ENCODE results near the gene ACOT9. TPM values are rescaled to one million over a fixed set of nuclear protein-coding genes. Genes with fewer than 3 reads are reported as not detected.
A peak's percentile ranks its signal among the peaks of the same experiment; 100 is the strongest.

Gene ACOT9
- total and polyA plus RNA-seq, 2 experiments from 2014 or later: 35.9 to 38.5 TPM

DNA sequence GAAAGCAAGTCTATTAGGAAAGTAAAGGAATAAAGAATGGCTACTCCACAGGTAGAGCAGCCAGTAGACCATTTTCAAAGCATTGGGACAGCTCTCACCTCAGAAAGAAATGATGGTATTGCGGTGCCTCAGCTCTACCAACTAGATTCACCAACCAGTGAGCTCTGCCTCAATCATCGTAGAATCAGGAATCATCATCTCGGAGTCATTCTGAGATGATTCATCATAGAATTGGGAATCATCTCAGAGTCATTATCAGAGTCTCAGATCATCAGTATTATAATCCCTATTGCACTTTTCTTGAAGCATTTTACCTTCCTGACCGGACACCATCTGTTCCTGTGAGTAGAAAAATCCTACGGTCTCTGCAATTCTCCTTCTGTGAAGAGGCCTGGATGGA is 22.4 kb upstream of the ACOT9 start:
- H3K4me3 ChIP-seq: no peak overlapping the region
- H3K4me1 ChIP-seq (ENCODE audit: insufficient read depth): no peaks in the 10 kb centered on the region
- H4K20me1 ChIP-seq (ENCODE audit: insufficient read depth, poor library complexity, severe bottlenecking): no peaks in the 10 kb centered on the region
- H3K4me2 ChIP-seq: no peak overlapping the region
- no peak overlapping the region for H3K27ac ChIP-seq
- H3K79me2 ChIP-seq: no peaks in the 10 kb centered on the region
- no peaks in the 10 kb centered on the region for H3K9me2 ChIP-seq (replicated peaks; ENCODE audit: insufficient read depth)
- no peak for DNase-seq (ENCODE audit: low spot score)
- H3K27me3 ChIP-seq: no peaks in the 10 kb centered on the region
- no peaks in the 10 kb centered on the region for H3K36me3 ChIP-seq (replicated peaks; ENCODE audit: insufficient read depth, low read depth)
- TF ChIP-seq EZH2 (IDR thresholded peaks at IDR 0.05; ENCODE audit: borderline replicate concordance): no peak
- TF ChIP-seq EZH2phosphoT487 (IDR thresholded peaks at IDR 0.05; ENCODE audit: low read depth, severe bottlenecking, unreplicated experiment): no peak
- TF ChIP-seq, protein P1, sequence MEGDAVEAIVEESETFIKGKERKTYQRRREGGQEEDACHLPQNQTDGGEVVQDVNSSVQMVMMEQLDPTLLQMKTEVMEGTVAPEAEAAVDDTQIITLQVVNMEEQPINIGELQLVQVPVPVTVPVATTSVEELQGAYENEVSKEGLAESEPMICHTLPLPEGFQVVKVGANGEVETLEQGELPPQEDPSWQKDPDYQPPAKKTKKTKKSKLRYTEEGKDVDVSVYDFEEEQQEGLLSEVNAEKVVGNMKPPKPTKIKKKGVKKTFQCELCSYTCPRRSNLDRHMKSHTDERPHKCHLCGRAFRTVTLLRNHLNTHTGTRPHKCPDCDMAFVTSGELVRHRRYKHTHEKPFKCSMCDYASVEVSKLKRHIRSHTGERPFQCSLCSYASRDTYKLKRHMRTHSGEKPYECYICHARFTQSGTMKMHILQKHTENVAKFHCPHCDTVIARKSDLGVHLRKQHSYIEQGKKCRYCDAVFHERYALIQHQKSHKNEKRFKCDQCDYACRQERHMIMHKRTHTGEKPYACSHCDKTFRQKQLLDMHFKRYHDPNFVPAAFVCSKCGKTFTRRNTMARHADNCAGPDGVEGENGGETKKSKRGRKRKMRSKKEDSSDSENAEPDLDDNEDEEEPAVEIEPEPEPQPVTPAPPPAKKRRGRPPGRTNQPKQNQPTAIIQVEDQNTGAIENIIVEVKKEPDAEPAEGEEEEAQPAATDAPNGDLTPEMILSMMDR (IDR thresholded peaks at IDR 0.05; ENCODE audit: poor library complexity): no peak
- H3K9me3 ChIP-seq (ENCODE audit: low read depth): no peaks in the 10 kb centered on the region
- 72% methylated on average over 5 of the region's 5 CpGs for WGBS (ENCODE audit: low lambda C conversion rate, missing lambda C conversion rate)
- H2AFZ ChIP-seq: no peak overlapping the region

DNA sequence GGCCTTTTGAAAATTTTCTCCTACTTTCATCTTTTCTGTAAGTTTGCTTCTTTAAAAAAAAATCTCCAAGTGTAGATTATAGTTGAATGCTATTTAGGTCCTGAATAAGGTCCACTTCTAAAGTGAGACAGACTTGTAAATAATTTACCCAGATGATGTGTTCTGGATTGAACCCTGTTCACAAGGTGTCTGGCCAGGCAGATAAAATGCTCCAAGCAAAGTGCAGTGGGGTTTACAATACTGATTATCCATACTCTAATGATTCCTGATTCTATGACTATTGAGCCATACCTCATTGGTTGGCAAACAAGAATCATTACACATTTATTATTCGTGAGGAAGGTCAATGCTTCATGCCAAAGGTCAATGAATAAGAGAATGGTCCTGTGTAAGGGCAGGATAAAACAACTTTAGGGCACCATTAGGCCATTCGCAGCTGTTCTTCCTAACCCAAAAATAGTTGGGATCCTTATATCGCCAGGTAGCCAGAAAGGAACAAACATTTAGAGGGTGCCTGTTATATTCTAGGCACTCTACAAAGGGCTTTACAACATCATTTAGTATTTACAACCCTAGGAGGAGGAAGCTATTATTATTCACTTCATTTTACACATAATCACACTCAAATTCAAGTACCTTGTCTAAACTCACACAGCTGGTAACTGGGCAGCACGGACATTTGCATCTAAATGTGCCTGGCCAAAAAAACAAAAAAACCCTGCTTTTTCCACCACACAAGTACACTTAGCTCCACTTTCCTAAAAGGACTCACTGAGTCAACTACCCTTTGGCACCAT is 21.3 kb upstream of the ACOT9 start:
- H3K79me2 ChIP-seq: no peaks in the 10 kb centered on the region

DNA sequence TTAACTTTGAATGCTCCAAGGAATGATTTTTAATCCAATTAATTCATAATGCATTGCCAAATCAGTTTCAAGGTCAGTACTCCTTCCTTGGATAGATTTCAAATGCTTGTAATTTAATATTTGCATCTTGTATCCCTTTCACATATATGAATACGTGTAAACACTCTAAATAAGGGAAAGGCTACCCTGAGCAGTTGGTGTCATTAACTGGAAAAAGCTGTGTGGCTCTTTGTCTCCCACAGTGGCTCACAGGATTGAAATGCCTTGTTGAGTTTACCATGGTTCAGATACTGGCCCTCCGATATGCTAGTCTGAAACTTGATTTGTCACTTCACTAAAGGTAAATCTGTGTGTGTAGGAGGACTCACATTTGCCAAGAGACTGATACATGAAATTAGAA is 16.7 kb upstream of the ACOT9 start:
- WGBS (ENCODE audit: low lambda C conversion rate, missing lambda C conversion rate): 97% methylated on average over 2 of the region's 2 CpGs
- Histone ChIP-seq H3K27ac (no peak overlapping the region), H3K27me3 (no peaks in the 10 kb centered on the region), H3K36me3 (replicated peaks; ENCODE audit: insufficient read depth, low read depth) (no peaks in the 10 kb centered on the region), H3K9me3 (ENCODE audit: low read depth) (no peaks in the 10 kb centered on the region), H4K20me1 (ENCODE audit: insufficient read depth, poor library complexity, severe bottlenecking) (no peaks in the 10 kb centered on the region), H3K4me1 (ENCODE audit: insufficient read depth) (no peaks in the 10 kb centered on the region), H3K4me2 (no peak overlapping the region), H2AFZ (no peak overlapping the region), H3K4me3 (no peak overlapping the region), H3K79me2 (no peaks in the 10 kb centered on the region), H3K9me2 (replicated peaks; ENCODE audit: insufficient read depth) (no peaks in the 10 kb centered on the region)
- TF ChIP-seq EZH2phosphoT487 (IDR thresholded peaks at IDR 0.05; ENCODE audit: low read depth, severe bottlenecking, unreplicated experiment): no peak
- no peak for TF ChIP-seq EZH2 (IDR thresholded peaks at IDR 0.05; ENCODE audit: borderline replicate concordance)
- TF ChIP-seq, protein P1 (IDR thresholded peaks at IDR 0.05; ENCODE audit: poor library complexity): no peak
- DNase-seq (ENCODE audit: low spot score): no peak

More for the DNA sequence above, 21.3 kb upstream of the ACOT9 start:
- no peak overlapping the region for H3K27ac ChIP-seq
- no peak overlapping the region for H2AFZ ChIP-seq
- TF ChIP-seq EZH2phosphoT487 (IDR thresholded peaks at IDR 0.05; ENCODE audit: low read depth, severe bottlenecking, unreplicated experiment) (no peak), EZH2 (IDR thresholded peaks at IDR 0.05; ENCODE audit: borderline replicate concordance) (no peak)
- TF ChIP-seq, protein P1 (IDR thresholded peaks at IDR 0.05; ENCODE audit: poor library complexity): no peak
- no peaks in the 10 kb centered on the region for H4K20me1 ChIP-seq (ENCODE audit: insufficient read depth, poor library complexity, severe bottlenecking)
- no peaks in the 10 kb centered on the region for H3K9me3 ChIP-seq (ENCODE audit: low read depth)
- no peak overlapping the region for H3K4me3 ChIP-seq
- no peaks in the 10 kb centered on the region for H3K27me3 ChIP-seq
- peak; percentile 23 for DNase-seq (ENCODE audit: low spot score)
- no peaks in the 10 kb centered on the region for H3K36me3 ChIP-seq (replicated peaks; ENCODE audit: insufficient read depth, low read depth)
- no peak overlapping the region for H3K4me2 ChIP-seq
- WGBS (ENCODE audit: low lambda C conversion rate, missing lambda C conversion rate): 67% methylated on average over 4 of the region's 4 CpGs
- no peaks in the 10 kb centered on the region for H3K4me1 ChIP-seq (ENCODE audit: insufficient read depth)
- no peaks in the 10 kb centered on the region for H3K9me2 ChIP-seq (replicated peaks; ENCODE audit: insufficient read depth)
